AG04449 (cell line): ENCODE data around the gene FAAP100.

Experiments used
- CTCF ChIA-PET: fragments of 350-600 bp; formaldehyde crosslinking; extraction: SDS; loops from one replicate; lab custom pipeline; 2021; ENCODE audit warnings: antibody characterized with exemption; lab: Yijun Ruan, JAX
- POLR2A ChIA-PET: fragments of 400-600, 350-600 bp; formaldehyde crosslinking; extraction: SDS; loops from one replicate; lab custom pipeline; 2020; ENCODE audit warnings: antibody characterized with exemption, inconsistent platforms; lab: Yijun Ruan, JAX
- DNase-seq: peaks from one replicate; pipeline ENCODE4 v3.0.0-alpha.2; 2010; ENCODE audit warnings: low read depth, low spot score
- H3K4me3 ChIP-seq: 2 replicates; pipeline ENCODE4 v1.5.1; 2011; ENCODE audit warnings: low read depth, mild to moderate bottlenecking, control low read depth, low read length
- CTCF ChIP-seq: IDR thresholded peaks from one replicate; pipeline ENCODE4 v1.5.1; 2011; ENCODE audit warnings: mild to moderate bottlenecking, moderate library complexity, low read length, control low read depth, inconsistent platforms; ENCODE audit not compliant: insufficient read depth; ENCODE audit errors: missing control alignments

FAAP100 gene

GRCh38 chr17:81516439-81516838, 35.7 kb downstream of the FAAP100 start:
- ChIA-PET POLR2A (interaction anchor here (0.6 to 1.1 kb wide), 2 partner anchors 38 to 84 kb away, joined by 3 read pairs; no protein-coding TSS in a partner anchor), CTCF (interaction anchor here (8.3 kb wide), 1 partner anchor 84 kb away, joined by 59 read pairs; no protein-coding TSS in a partner anchor)
- DNase-seq: no peak
- peak overlapping the region; percentile 83 for H3K4me3 ChIP-seq
- no peak for TF ChIP-seq CTCF

GRCh38 chr17:81515530-81516041, 36.6 kb downstream of the FAAP100 start:
- no peak for DNase-seq
- peak overlapping the region; percentile 83 for H3K4me3 ChIP-seq
- POLR2A ChIA-PET: interaction anchor here (0.6 to 0.9 kb wide), 5 partner anchors 10 to 120 kb away, joined by 3 to 4 read pairs (median 3); partner anchors contain the start of gene BAHCC1
- CTCF ChIA-PET: interaction anchor here (8.3 kb wide), 1 partner anchor 85 kb away, joined by 59 read pairs; no protein-coding TSS in a partner anchor
- TF ChIP-seq CTCF: no peak

GRCh38 chr17:81514739-81515529, 37.2 kb downstream of the FAAP100 start:
- peak overlapping the region; percentile 83 for H3K4me3 ChIP-seq
- TF ChIP-seq CTCF: no peak
- no peak for DNase-seq
- ChIA-PET POLR2A (interaction anchor here (0.6 to 0.9 kb wide), 5 partner anchors 9 to 120 kb away, joined by 3 to 4 read pairs (median 3); partner anchors contain the start of gene BAHCC1), CTCF (no interaction called here)

GRCh38 chr17:81514489-81514738, 37.7 kb downstream of the FAAP100 start:
- no peak for DNase-seq
- ChIA-PET POLR2A (no interaction called here), CTCF (no interaction called here)
- no peak for TF ChIP-seq CTCF
- peak overlapping the region; percentile 83 for H3K4me3 ChIP-seq

- ChIA-PET POLR2A (interaction anchor here (2.3 to 3.3 kb wide), 2 partner anchors 39 to 53 kb away, joined by 7 to 8 read pairs; partner anchors contain the start of gene FAAP100), CTCF (no interaction called here)
- peak overlapping the region; percentile 83 for H3K4me3 ChIP-seq
- no peak for DNase-seq
- TF ChIP-seq CTCF: peak; percentile 3
Observed at GRCh38 chr17:81513753-81514488, 38.2 kb downstream of the FAAP100 start.
